ENCODE measurements around the gene VAT1L.

Gene VAT1L

DNA sequence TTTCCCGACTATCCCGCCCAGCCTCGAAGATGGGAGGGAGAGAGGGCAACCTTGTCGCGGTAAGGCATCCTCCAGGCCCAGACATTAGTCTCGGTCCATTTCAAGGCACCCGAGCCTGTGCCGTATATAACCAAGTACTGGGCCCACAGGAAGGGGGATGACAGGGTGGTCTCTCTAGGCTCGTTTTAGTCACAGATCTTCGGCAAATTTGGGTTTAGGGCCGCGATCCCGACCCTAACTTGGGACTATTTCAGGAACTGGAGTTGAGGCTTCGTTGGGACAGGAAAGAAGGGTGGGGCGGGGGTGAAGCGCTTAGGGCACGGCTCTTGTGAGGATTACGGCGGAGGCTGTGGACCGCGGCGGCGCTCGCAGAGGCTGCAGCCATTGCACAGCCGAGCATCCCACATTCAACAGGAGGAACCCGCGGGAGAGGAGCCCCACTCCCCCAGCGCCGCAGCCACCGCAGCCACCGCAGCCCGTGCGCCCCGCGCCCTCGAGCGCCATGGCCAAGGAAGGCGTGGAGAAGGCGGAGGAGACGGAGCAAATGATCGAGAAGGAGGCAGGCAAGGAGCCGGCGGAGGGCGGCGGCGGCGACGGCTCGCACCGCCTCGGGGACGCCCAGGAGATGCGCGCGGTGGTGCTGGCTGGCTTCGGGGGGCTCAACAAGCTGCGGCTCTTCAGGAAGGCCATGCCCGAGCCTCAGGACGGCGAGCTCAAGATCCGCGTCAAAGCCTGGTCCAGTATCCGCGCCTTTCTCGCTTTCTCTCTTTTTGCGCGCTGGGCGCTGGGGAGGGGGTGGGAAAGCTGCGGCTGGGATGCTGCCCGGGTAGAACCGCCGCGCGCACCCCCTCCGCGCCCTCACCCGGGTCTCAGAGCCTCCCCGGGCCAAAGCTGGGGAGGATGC is at the start of gene VAT1L:
Gene VAT1L, plus strand, starts transcription at position 384 of the 904 bp plus-strand sequence. Its CDS starts 119 bp downstream, at position 503.
- DNase-seq (ENCODE audit: low read depth): no peak

DNA sequence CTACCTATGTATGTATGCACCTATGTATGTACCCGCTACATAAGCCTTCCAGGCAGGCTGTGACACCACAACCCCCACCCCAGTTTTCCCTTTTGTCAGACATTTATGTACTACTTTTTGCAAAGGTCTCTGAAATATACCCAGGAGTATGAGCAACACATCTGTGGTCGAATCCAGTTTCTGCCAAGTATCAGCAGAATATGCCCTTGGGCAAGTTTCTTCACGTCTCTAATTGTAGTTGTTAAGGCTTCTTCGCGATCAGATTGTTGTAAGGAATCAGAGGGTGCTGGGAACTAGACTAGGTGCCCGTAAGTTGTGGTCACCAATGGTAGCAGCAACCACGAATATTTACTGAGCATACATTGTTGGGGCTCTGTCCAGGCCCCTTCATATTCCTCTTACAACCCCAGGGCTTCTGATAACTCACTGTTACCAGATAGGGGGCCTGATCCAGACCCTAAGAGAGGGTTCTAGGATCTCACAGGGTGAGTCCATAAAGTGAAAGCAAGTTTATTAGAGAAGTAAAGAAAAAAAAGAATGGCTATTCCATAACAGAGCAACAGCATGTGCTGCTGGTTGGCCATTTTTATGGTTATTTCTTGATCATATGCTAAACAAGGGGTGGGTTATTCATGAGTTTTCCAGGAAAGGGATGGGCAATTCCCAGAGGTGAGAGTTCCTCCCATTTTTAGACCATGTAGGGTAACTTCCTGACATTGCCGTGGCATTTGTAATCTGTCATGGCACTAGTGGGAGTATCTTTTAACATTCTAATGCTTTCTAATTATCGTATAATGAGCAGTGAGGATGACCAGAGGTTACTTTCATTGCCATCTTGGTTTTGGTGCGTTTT is 49.4 kb upstream of the VAT1L start:
- DNase-seq (ENCODE audit: low read depth): no peak

- no peak for DNase-seq (ENCODE audit: low read depth)
These were observed 48.8 kb upstream of the VAT1L start for GRCh38 chr16:77739559-77739892.

DNA sequence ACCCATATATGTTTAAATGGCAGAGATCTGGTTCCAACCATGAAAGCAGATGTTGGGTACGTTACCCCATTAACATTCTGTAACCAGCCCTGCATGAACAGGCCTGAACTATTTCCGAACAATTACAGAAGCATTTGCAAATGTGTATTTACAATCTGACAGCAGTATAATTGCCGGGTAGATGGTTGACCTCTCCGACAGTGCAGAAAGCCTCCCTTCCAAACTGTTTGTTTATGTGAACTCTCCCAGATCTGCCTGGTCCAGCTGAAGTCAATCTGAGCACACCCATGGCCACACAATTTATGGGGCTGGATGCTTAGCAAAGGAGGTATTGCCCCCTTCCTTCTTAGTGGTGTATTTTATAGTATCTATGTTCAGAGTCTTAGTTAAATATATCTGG is 44.2 kb upstream of the VAT1L start:
- no peak for DNase-seq (ENCODE audit: low read depth)

DNA sequence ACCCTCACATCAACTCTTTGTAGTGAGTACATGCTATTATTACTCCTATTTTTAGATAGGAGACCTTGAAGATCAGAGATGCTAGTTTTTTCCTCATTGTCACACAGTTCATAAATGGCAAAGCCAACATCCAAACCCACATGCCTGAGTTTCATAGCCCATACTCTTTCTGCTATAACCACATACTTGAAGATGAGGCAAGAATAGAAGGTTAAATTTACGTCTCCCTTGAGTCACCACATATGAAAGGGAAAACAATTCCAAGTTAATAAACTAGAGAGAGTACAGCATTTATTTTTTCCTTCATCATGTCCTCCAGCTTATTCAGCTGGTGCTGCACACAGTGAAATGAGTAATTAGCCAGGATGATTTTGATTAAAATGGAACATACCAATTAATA is 42.4 kb upstream of the VAT1L start:
- no peak for DNase-seq (ENCODE audit: low read depth)

DNA sequence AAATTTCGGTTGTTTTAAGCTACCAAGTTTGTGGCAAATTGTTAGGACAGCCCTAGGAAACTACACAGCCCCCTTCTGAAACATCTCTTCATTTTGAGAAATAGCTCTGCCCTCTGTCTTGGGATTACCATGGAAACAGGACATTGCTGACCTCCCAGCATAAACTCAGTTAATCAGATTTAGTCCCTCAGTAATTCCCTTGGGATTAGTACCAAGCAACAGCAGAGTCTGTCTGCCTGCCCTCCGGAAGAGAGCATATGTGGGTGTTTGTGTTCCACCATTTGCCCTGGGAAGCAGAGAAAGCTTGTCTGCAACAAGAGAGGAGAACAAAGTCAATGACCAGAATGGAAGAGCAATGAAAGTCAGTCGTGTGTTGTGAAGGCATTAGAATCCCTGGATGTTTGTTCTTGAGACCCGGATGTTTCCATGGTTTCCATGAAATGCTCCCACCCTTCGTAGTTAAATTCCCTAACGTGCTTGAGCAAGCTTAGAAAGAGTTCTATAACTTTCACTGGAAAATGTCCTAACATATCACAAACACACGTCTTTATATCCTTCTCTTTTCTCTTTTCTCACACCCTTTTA is 39.9 kb upstream of the VAT1L start:
- no peak for DNase-seq (ENCODE audit: low read depth)

GRCh38 chr16:77749415-77749814 is 38.9 kb upstream of the VAT1L start:
- DNase-seq (ENCODE audit: low read depth): no peak

DNA sequence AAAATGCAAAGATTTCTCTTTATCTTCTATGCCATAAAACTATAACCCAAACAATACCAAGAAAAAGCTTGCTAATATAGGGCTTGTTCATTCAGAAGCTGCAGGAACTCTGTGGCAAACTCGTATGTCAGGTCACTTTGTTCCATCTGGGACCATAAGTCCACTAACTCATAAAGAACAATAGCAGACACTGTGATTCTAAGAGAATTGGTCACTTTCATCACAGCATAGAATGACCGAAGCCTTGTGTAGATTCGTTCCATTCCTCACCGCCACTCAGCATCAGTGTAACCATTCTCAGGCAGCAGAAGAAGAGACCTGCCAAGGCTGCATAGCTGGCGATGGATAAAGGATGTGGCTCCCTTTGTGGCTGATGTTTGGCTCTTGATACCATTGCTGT is 30.3 kb upstream of the VAT1L start:
- DNase-seq (ENCODE audit: low read depth): no peak

GRCh38 chr16:77758508-77758907 is 29.9 kb upstream of the VAT1L start:
- no peak for DNase-seq (ENCODE audit: low read depth)

GRCh38 chr16:77759201-77759600 is 29.2 kb upstream of the VAT1L start:
- no peak for DNase-seq (ENCODE audit: low read depth)

DNA sequence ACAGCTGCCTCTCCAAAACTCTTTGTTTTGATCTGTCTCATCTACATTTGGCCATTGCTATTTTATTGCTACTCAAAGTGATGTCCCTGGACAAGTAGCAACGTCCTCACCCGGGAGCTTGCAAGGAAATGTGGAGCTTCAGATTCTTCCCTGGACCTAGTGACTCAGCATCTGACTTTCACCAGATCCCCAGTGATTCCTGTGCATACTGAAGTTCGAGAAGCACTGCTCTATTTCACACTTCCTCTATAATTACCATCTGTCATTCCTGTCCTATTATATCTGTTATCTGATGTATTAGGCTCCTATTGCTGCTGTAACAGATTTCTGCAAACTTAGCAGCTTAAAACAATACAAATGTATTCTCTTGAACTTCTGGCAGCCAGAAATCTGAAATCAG is 28.5 kb upstream of the VAT1L start:
- DNase-seq (ENCODE audit: low read depth): no peak

GRCh38 chr16:77760800-77761199 is 27.6 kb upstream of the VAT1L start:
- DNase-seq (ENCODE audit: low read depth): no peak

DNA sequence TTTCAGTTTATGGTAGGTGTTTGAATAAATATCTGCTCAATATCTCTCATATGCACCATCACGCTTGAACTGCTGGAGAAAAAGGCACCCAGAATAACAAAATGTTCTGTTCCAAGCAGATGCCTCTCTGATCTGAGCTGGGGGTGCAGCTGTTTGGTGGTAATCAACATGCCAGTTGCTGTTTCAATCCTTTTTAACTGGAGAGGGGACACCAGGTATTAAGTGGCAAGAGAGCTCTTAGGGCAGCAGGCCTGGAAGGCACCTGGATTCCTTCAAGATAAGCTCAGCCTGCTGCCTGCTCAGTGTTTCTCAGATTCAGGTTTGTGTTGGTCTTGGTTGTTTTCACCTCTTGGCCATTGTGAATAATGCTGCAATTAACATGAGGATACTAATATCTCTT is 27.2 kb upstream of the VAT1L start:
- DNase-seq (ENCODE audit: low read depth): no peak

DNA sequence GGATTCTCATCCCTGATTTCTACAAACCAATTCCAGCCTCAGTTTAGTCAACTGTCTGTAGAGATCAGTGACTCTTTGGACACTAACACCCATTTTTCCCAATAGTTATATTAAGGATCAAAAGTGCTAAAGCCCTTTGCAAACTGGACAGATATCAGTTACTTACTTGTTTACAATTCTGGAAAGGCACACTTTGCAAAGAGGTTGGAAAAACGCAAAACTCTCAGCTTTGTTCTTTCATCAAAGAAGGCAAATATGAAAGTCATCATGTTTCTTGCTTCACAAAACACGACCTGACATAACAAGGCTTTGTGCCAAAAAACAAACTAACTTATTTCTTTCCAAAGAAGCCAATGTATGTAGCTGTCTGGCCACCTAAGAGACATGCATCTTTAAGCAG is 26.1 kb upstream of the VAT1L start:
- DNase-seq (ENCODE audit: low read depth): no peak

GRCh38 chr16:77763994-77764393 is 24.4 kb upstream of the VAT1L start:
- no peak for DNase-seq (ENCODE audit: low read depth)

GRCh38 chr16:77767211-77767610 is 21.2 kb upstream of the VAT1L start:
- DNase-seq (ENCODE audit: low read depth): no peak

DNA sequence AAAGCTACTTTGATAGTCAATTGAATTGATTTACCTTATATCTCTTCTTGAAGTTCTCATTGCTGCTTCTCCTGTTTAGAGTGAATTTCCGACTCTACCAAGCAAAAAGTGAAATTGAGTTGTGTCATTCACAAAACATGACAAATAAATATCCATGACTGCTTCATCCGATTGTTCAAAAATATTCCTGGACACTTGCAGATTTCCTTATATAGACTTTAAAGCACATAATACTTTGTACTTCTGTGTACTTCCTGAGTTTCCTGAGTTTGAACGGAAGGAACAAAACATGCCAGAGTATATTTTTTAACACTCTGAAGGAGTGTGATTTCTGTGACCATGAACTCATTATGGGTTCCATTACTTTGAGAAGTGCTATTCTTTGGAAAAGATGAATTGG is 20.5 kb upstream of the VAT1L start:
- no peak for DNase-seq (ENCODE audit: low read depth)

DNA sequence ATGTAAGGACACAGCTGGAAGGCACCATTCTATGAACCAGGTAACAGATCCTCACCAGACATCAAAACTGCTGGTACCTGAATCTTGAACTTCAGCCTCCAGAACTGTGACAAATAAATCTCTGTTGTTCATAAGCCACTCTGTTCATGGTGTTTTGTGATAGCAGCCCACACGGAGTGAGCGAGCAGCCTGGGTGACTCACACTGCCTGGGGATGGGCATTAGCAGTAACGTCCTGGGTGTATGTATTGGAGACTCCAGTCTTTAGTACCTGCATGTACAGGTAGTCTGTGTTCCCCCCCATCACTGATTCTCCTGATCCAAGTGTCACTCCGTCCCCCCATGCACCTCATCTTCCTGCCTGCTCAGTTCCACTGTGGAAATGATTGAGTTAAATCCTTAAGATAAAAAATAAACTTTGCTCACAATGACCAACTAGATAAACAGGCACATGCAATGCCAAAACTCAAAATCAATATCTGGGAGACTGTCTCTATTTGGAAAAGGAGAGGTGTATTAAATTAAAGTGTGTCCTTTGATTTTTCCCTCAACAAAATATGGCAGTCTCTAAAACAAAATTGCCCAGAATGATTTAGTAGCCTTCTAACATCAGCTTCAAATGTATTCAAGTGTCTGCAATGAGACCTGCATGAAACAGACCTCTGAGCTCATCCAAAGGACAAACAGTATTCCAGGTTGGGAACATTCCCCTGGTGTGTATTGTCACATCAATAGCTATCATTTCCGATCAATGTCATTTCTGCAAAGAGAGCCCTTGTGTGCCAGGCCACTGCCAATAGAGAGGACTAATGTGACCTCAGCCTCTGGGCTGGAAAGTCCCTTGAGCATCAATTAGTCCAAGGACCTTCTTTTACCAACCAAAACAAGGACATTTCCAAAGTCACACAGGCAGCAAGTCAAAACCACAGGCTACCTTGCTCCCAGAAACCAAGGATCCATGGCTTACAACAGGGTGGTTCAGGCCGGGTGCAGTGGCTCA is 12.2 kb upstream of the VAT1L start:
- DNase-seq (ENCODE audit: low read depth): no peak

DNA sequence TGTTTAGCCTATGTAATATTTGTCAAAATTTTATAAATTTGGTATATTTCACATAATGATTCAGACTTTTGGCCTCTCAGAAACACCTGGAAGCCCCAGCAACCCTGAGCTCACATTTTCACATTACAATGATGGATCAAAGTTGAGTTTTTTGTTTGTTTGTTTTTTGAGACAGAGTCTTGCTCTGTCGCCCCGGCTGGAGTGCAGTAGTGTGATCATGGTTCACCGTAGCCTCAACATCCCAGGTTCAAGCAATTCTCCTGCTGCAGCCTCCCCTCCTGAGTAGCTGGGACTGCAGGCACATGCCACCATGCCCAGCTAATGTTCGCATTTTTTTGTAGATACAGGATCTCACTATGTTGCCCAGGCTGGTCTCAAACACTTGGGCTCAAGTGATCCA is 10.6 kb upstream of the VAT1L start:
- no peak for DNase-seq (ENCODE audit: low read depth)

DNA sequence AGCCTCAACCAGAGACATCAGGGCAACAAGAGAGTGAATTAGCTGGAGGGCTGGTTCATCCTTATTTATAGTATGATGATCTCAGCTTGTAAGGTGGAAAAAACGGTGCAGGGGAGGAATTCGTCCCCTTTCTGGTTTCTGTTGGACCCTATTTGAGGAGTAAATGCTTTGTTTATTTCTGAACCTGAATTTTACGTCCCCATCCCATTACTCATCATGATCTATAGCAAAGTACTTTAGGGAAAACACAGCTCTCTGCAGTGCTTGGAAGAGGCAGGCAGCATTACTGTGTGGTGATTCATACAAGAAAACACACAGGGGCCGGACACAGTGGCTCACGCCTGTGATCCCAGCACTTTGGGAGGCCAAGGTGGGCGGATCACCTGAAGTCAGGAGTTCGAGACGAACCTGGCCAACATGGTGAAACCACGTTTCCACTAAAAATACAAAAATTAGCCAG is 8.0 kb upstream of the VAT1L start:
- DNase-seq (ENCODE audit: low read depth): no peak

DNA sequence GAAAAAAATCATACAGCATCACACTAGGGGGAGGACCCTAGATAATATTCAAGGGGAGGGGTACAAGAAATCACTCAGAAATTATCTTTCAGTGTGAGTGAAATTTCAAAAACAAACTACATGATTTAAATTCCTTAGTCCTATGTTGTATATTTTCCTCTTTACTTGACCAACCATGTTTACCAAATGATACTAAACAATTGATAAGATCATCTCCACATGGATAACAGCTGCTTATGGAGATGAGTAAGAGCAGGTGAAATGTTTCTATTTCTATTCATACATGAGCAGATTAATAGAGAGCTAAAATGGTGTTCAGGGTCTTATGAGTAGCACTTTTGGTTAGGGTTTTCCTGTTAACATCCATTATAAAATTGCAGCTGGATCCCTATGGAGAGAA is 7.3 kb upstream of the VAT1L start:
- DNase-seq (ENCODE audit: low read depth): no peak

DNA sequence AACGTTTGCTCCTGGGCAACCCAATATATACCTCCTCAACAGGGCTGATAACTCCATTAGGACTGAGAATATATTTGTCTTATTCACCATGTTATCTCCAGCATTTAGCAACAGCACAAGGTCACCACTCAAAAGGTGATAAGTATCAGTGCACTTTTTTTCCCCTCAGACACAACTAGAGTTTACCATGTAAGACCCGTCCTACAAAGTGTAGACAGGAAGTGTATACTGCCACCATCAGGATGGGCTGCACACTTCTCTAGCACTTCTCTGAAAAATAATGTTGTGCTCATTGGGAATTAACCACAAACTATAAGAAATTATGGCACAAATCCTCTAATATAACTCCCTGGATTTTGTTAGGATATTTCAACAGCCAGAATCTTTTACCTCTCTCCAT is 5.7 kb upstream of the VAT1L start:
- no peak for DNase-seq (ENCODE audit: low read depth)
